Lung microvascular endothelial cell (primary cell): ENCODE data around the gene IDH3A. TPM values are rescaled to one million over a fixed set of nuclear protein-coding genes. Genes with fewer than 3 reads are reported as not detected.

Experiments used
- DNase-seq, 2 donors: peaks; one replicate each; pipeline versions ENCODE4 v3.0.0 to v3.0.0-alpha.2; 2010; ENCODE audit warnings: low read depth in 2 of 2
- total RNA-seq: library from RNA; depleted of rRNA; stranded (reverse); fragments of >200 nt; gene quantifications from 2 replicates; pipeline ENCODE4 v1.2.1, GENCODE V29; 2014

IDH3A gene
- total RNA-seq, 1 donor from 2014 or later, result 20.8 TPM

GRCh38 chr15:78164010-78164409, 14.8 kb downstream of the IDH3A start:
- DNase-seq, result no peak

GRCh38 chr15:78167227-78167888, 18.2 kb downstream of the IDH3A start:
- DNase-seq, result no peak

GRCh38 chr15:78168608-78169007, 19.4 kb downstream of the IDH3A start:
- no peak for DNase-seq

GRCh38 chr15:78170848-78171773, 21.9 kb downstream of the IDH3A start:
- no peak for DNase-seq

- DNase-seq, result no peak
Observed at GRCh38 chr15:78171864-78172472, 22.8 kb downstream of the IDH3A start.

- no peak for DNase-seq
Observed at GRCh38 chr15:78174401-78174800, 25.2 kb downstream of the IDH3A start.

GRCh38 chr15:78175330-78175729, 26.2 kb downstream of the IDH3A start:
- DNase-seq, result no peak

- DNase-seq, result peak; percentile 12 to 46
Observed at GRCh38 chr15:78177447-78177873, 28.3 kb downstream of the IDH3A start.

GRCh38 chr15:78178064-78178463, 28.9 kb downstream of the IDH3A start:
- no peak for DNase-seq

- DNase-seq, result no peak
Observed at GRCh38 chr15:78179286-78179840, 30.2 kb downstream of the IDH3A start.

- DNase-seq, result no peak
Observed at GRCh38 chr15:78179906-78180305, 30.7 kb downstream of the IDH3A start.

- DNase-seq, result no peak
Observed at GRCh38 chr15:78182336-78182700, 33.2 kb downstream of the IDH3A start.

- DNase-seq, result no peak
Observed at GRCh38 chr15:78182821-78183220, 33.7 kb downstream of the IDH3A start.

GRCh38 chr15:78192826-78193594, 43.8 kb downstream of the IDH3A start:
- DNase-seq, result no peak

GRCh38 chr15:78193731-78194567, 44.8 kb downstream of the IDH3A start:
- DNase-seq, result no peak

GRCh38 chr15:78194568-78194925, 45.4 kb downstream of the IDH3A start:
- no peak for DNase-seq

- peak; percentile 32 to 62 for DNase-seq
Observed at GRCh38 chr15:78195735-78196201, 46.6 kb downstream of the IDH3A start.

GRCh38 chr15:78197632-78198031, 48.5 kb downstream of the IDH3A start:
- no peak for DNase-seq

GRCh38 chr15:78200276-78200930, 51.2 kb downstream of the IDH3A start:
- DNase-seq, result no peak
